A549 (cell line): Measurements from ENCODE around the gene RIN3. TPM values are rescaled to one million over a fixed set of nuclear protein-coding genes. Genes with fewer than 3 reads are reported as not detected.

ENCODE experiments used
- ATAC-seq, 2 experiments: fragments of 200-7000 bp in 1 of 2; fragments of >200 bp in 1 of 2; cut with Nextera tagmentation in 1 of 2; cut with Tn5 transposase in 1 of 2; 3 replicates each; pipeline versions ENCODE4 v1.8.0 to v1.9.1; 2018 to 2020; ENCODE audit warnings: mild to moderate bottlenecking in 1 of 2, moderate library complexity in 1 of 2
- CTCF ChIA-PET: fragments of 300-600 bp; sonication (Branson Sonifier 250); formaldehyde crosslinking; extraction: SDS; loops from one replicate; lab custom pipeline; 2021; ENCODE audit warnings: antibody characterized with exemption, inconsistent platforms; lab: Yijun Ruan, JAX
- POLR2A ChIA-PET: fragments of 350-600 bp; formaldehyde crosslinking; extraction: SDS; loops from one replicate; lab custom pipeline; 2021; ENCODE audit warnings: antibody characterized with exemption, inconsistent platforms; lab: Yijun Ruan, JAX
- DNase-seq, 2 experiments: peaks; one replicate each; pipeline versions ENCODE4 v3.0.0 to v3.0.0-alpha.2; 2011 to 2016; ENCODE audit warnings: low read depth in 1 of 2, low spot score in 1 of 2
- FAIRE-seq: peaks from 2 replicates; lab custom pipeline; 2011; peaks lifted over from hg19 to GRCh38; lab: Jason Lieb, UNC
- H3K27ac ChIP-seq, 2 experiments: fragments of >200 bp; sonication (Bioruptor Twin); formaldehyde crosslinking; 3 replicates each; pipeline ENCODE4 v1.5.1; 2016 to 2017
- H3K4me1 ChIP-seq: fragments of >200 bp; sonication (Bioruptor Twin); formaldehyde crosslinking; 3 replicates; pipeline ENCODE4 v1.6.1; 2016
- H3K4me2 ChIP-seq: fragments of >200 bp; sonication (Bioruptor Twin); formaldehyde crosslinking; 3 replicates; pipeline ENCODE4 v1.6.1; 2016
- H3K4me3 ChIP-seq: fragments of >200 bp; sonication (Bioruptor Twin); formaldehyde crosslinking; 3 replicates; pipeline ENCODE4 v1.5.1; 2016
- H3K9me3 ChIP-seq: fragments of >200 bp; sonication (Bioruptor Twin); formaldehyde crosslinking; 3 replicates; pipeline ENCODE4 v1.6.1; 2016
- BCL3 ChIP-seq: fragments of >200 bp; sonication (Bioruptor Twin); formaldehyde crosslinking; IDR thresholded peaks from 3 replicates; pipeline ENCODE4 v1.6.1; 2016
- BHLHE40 ChIP-seq: IDR thresholded peaks from 2 replicates; pipeline ENCODE4 v1.6.1; 2012; ENCODE audit warnings: low read depth, low read length, inconsistent platforms
- CBX2 ChIP-seq: fragments of 200-600 bp; sonication (generic); IDR thresholded peaks from 2 replicates; pipeline ENCODE4 v1.6.1; 2016; ENCODE audit warnings: low read depth, mild to moderate bottlenecking, borderline replicate concordance
- CBX8 ChIP-seq: fragments of 200-600 bp; sonication (generic); IDR thresholded peaks from 2 replicates; pipeline ENCODE4 v1.6.1; 2016
- CHD2 ChIP-seq: fragments of 150-350 bp; IDR thresholded peaks from 2 replicates; pipeline ENCODE4 v1.6.1; 2014; ENCODE audit warnings: low read length; ENCODE audit not compliant: partially characterized antibody
- CHD4 ChIP-seq: fragments of 200-600 bp; sonication (generic); IDR thresholded peaks from 2 replicates; pipeline ENCODE4 v1.6.1; 2016; ENCODE audit warnings: antibody characterized with exemption, mild to moderate bottlenecking, borderline replicate concordance
- E2F6 ChIP-seq: IDR thresholded peaks from 2 replicates; pipeline ENCODE4 v1.6.1; 2012; ENCODE audit warnings: low read depth, borderline replicate concordance
- EHMT2 ChIP-seq: fragments of 200-600 bp; sonication (generic); IDR thresholded peaks from 2 replicates; pipeline ENCODE4 v1.6.1; 2016; ENCODE audit warnings: antibody characterized with exemption, low read depth, mild to moderate bottlenecking, moderate library complexity
- EP300 ChIP-seq, 2 experiments: fragments of >200 bp; sonication (Bioruptor Twin); formaldehyde crosslinking; IDR thresholded peaks; 2 replicates in 1 of 2; 3 replicates in 1 of 2; pipeline ENCODE4 v1.6.1; 2016 to 2017
- ESRRA ChIP-seq: fragments of 150-350 bp; IDR thresholded peaks from 2 replicates; pipeline ENCODE4 v1.6.1; 2014; ENCODE audit warnings: mild to moderate bottlenecking, low read length, borderline replicate concordance
- FOSB ChIP-seq: fragments of 250-450 bp; sonication (Bioruptor Pico); IDR thresholded peaks from 2 replicates; pipeline ENCODE4 v1.5.0; 2020; ENCODE audit warnings: mild to moderate bottlenecking, moderate library complexity
- FOSL2 ChIP-seq, 2 experiments: fragments of 450-650 bp in 1 of 2; fragments of >200 bp in 1 of 2; sonication (Bioruptor Twin) in 1 of 2; formaldehyde crosslinking; IDR thresholded peaks; 2 replicates each; pipeline versions ENCODE4 v1.5.0 to v1.6.1; 2016 to 2020; ENCODE audit warnings: mild to moderate bottlenecking in 1 of 2, moderate library complexity in 1 of 2
- FOXS1 ChIP-seq: fragments of 250-450 bp; sonication (Bioruptor Pico); IDR thresholded peaks from 2 replicates; pipeline ENCODE4 v1.5.0; 2020; ENCODE audit warnings: mild to moderate bottlenecking, moderate library complexity
- HES2 ChIP-seq: fragments of >200 bp; sonication (Bioruptor Twin); formaldehyde crosslinking; IDR thresholded peaks from 2 replicates; pipeline ENCODE4 v1.6.1; 2016
- HEYL ChIP-seq: fragments of 250-450 bp; sonication (Bioruptor Pico); IDR thresholded peaks from 2 replicates; pipeline ENCODE4 v1.8.0; 2021; ENCODE audit warnings: mild to moderate bottlenecking, moderate library complexity
- HOXA7 ChIP-seq: fragments of 250-450 bp; sonication (Bioruptor Pico); IDR thresholded peaks from 2 replicates; pipeline ENCODE4 v1.5.0; 2020; ENCODE audit warnings: mild to moderate bottlenecking, moderate library complexity
- JUN ChIP-seq, 2 experiments: fragments of >200 bp; sonication (Bioruptor Twin); formaldehyde crosslinking; IDR thresholded peaks; 2 replicates in 1 of 2; 3 replicates in 1 of 2; pipeline ENCODE4 v1.6.1; 2016 to 2017
- KDM5A ChIP-seq: fragments of 200-600 bp; sonication (generic); IDR thresholded peaks from 2 replicates; pipeline ENCODE4 v1.6.1; 2016; ENCODE audit warnings: antibody characterized with exemption, mild to moderate bottlenecking
- MAFK ChIP-seq: fragments of 450-650 bp; IDR thresholded peaks from 2 replicates; pipeline ENCODE4 v1.6.1; 2014; ENCODE audit not compliant: partially characterized antibody
- MYC ChIP-seq: IDR thresholded peaks from 2 replicates; pipeline ENCODE4 v1.6.1; 2012; ENCODE audit warnings: mild to moderate bottlenecking, inconsistent platforms, low read length, improper control_type of control experiment, borderline replicate concordance
- NFE2L2 ChIP-seq: fragments of 150-350 bp; conservative IDR thresholded peaks from 2 replicates; pipeline ENCODE4 v1.6.1; 2014; ENCODE audit warnings: low read length
- NPAS2 ChIP-seq: fragments of 250-450 bp; sonication (Bioruptor Pico); IDR thresholded peaks from 2 replicates; pipeline ENCODE4 v1.8.0; 2022; ENCODE audit warnings: mild to moderate bottlenecking, moderate library complexity, borderline replicate concordance
- PHF8 ChIP-seq: fragments of 200-600 bp; sonication (generic); IDR thresholded peaks from 2 replicates; pipeline ENCODE4 v1.6.1; 2016; ENCODE audit warnings: low read depth, mild to moderate bottlenecking, antibody characterized with exemption, moderate library complexity, borderline replicate concordance
- POLR2A ChIP-seq: IDR thresholded peaks from 2 replicates; pipeline ENCODE4 v1.6.1; 2012; ENCODE audit warnings: mild to moderate bottlenecking, low read length
- REST ChIP-seq: fragments of 200-600 bp; sonication (generic); IDR thresholded peaks from 2 replicates; pipeline ENCODE4 v1.6.1; 2016; ENCODE audit warnings: antibody characterized with exemption, mild to moderate bottlenecking, moderate library complexity
- TP53 ChIP-seq: fragments of 250-450 bp; sonication (Bioruptor Pico); IDR thresholded peaks from 2 replicates; pipeline ENCODE4 v1.5.0; 2021; ENCODE audit warnings: mild to moderate bottlenecking, moderate library complexity
- ZSCAN20 ChIP-seq: fragments of 250-450 bp; sonication (Bioruptor Pico); IDR thresholded peaks from 2 replicates; pipeline ENCODE4 v1.8.0; 2022; ENCODE audit warnings: mild to moderate bottlenecking, moderate library complexity
- WGBS: methylation state at CpG from one replicate; pipeline ENCODE4 v1.1.6; 2017; ENCODE audit errors: missing lambda C conversion rate; 5-methylcytosine and 5-hydroxymethylcytosine counted together
- polyA plus RNA-seq, 4 experiments: library from polyadenylated mRNA; depleted of rRNA in 3 of 4; stranded (reverse); fragments of >200 nt; fragmentation: RNase III in 1 of 4; extraction: RNeasy Plus Mini Kit Qiagen cat#74134 plus additional on column Dnase treatment in 1 of 4; gene quantifications; 2 replicates in 3 of 4; 3 replicates in 1 of 4; pipeline ENCODE4 v1.2.3, GENCODE V29; 2011 to 2017

The RIN3 gene
- polyA plus RNA-seq, 2 of the 4 experiments (the other 2 are of a cell fraction): 5.6 to 14.5 TPM

GRCh38 chr14:92484132-92484823 lies 29.3 kb upstream of the RIN3 start:
- 69% methylated on average over 7 of the region's 7 CpGs for WGBS
- H3K4me2 ChIP-seq: no peak overlapping the region
- ChIA-PET CTCF (no interaction called here), POLR2A (no interaction called here)
- FAIRE-seq (no peak), DNase-seq (no peak), ATAC-seq (no peak)
- TF ChIP-seq CHD4: no peak
- TF ChIP-seq REST: no peak
- no peak for TF ChIP-seq BCL3
- TF ChIP-seq NFE2L2: no peak
- no peak for TF ChIP-seq EHMT2
- TF ChIP-seq MYC: no peak
- TF ChIP-seq MAFK: no peak
- no peak for TF ChIP-seq TP53
- TF ChIP-seq BHLHE40: no peak
- no peak for TF ChIP-seq HOXA7 (CRISPR knock-in tag)
- TF ChIP-seq HEYL (CRISPR knock-in tag): no peak
- no peak for TF ChIP-seq POLR2A
- TF ChIP-seq CBX8: no peak
- H3K9me3 ChIP-seq: no peaks in the 10 kb centered on the region
- peaks cover 14% of the 10 kb centered on the region; the same call in 2 of the 3 replicates for H3K4me1 ChIP-seq
- H3K4me3 ChIP-seq: no peak overlapping the region
- H3K27ac ChIP-seq: 0 out of 6 replicates have a peak overlapping the region, but pooled peaks of 1 of the 2 experiments have one; percentile 3

- ATAC-seq (no peak), DNase-seq (no peak), FAIRE-seq (no peak)
- H3K4me1 ChIP-seq: peaks cover 3% of the 10 kb centered on the region; the same call in 1 of the 3 replicates
- no peaks in the 10 kb centered on the region for H3K9me3 ChIP-seq
- no peak for TF ChIP-seq FOSB (CRISPR knock-in tag)
- no peak for TF ChIP-seq HEYL (CRISPR knock-in tag)
- no peak for TF ChIP-seq PHF8
- TF ChIP-seq JUN (IDR thresholded peaks at IDR 0.05): no peak
- TF ChIP-seq POLR2A: no peak
- no peak for TF ChIP-seq ESRRA
- TF ChIP-seq KDM5A: no peak
- TF ChIP-seq E2F6: no peak
- no peak for TF ChIP-seq FOSL2 (IDR thresholded peaks at IDR 0.05)
- TF ChIP-seq FOSL2 (CRISPR knock-in tag; IDR thresholded peaks at IDR 0.05): no peak
- TF ChIP-seq ZSCAN20 (CRISPR knock-in tag): no peak
- TF ChIP-seq EP300 (IDR thresholded peaks at IDR 0.05): no peak
- TF ChIP-seq CBX2: no peak
- no peak for TF ChIP-seq FOXS1 (CRISPR knock-in tag)
- TF ChIP-seq HES2: no peak
- TF ChIP-seq CHD2: no peak
- no peak for TF ChIP-seq NPAS2 (CRISPR knock-in tag)
- H3K4me2 ChIP-seq: no peak overlapping the region
- ChIA-PET CTCF (no interaction called here), POLR2A (no interaction called here)
- no peak overlapping the region for H3K4me3 ChIP-seq
- 61% methylated on average over 4 of the region's 4 CpGs for WGBS
- no peak overlapping the region for H3K27ac ChIP-seq
Measured at GRCh38 chr14:92486881-92487280, 26.7 kb upstream of the RIN3 start.
